Endothelial cell (in vitro differentiated cells): ENCODE measurements around the gene SESN3. TPM values are rescaled to one million over a fixed set of nuclear protein-coding genes. Genes with fewer than 3 reads are reported as not detected.
"Not testable (repeated sequence)": the region's sequence is repeated elsewhere in the genome, so short reads cannot be mapped to it uniquely, and the experiment has no call there.

Experiments
- DNase-seq: peaks from one replicate; pipeline ENCODE4 v3.0.0; 2021; ENCODE audit warnings: low spot score
- H3K27ac Mint-ChIP-seq: one replicate; pipeline ENCODE4 v1.8.0; 2021; ENCODE audit warnings: mixed read lengths, inconsistent platforms; ENCODE audit not compliant: unreplicated experiment
- H3K27me3 Mint-ChIP-seq: one replicate; pipeline ENCODE4 v1.8.0; 2021; ENCODE audit warnings: mild to moderate bottlenecking, moderate library complexity, mixed read lengths, inconsistent platforms; ENCODE audit not compliant: unreplicated experiment
- H3K36me3 Mint-ChIP-seq: one replicate; pipeline ENCODE4 v1.8.0; 2021; ENCODE audit warnings: mild to moderate bottlenecking, low read depth, mixed read lengths, inconsistent platforms; ENCODE audit not compliant: unreplicated experiment
- H3K4me1 Mint-ChIP-seq: one replicate; pipeline ENCODE4 v1.8.0; 2021; ENCODE audit warnings: mild to moderate bottlenecking, mixed read lengths, inconsistent platforms; ENCODE audit not compliant: unreplicated experiment
- H3K4me3 Mint-ChIP-seq: one replicate; pipeline ENCODE4 v1.8.0; 2021; ENCODE audit warnings: mild to moderate bottlenecking, mixed read lengths, inconsistent platforms; ENCODE audit not compliant: unreplicated experiment
- H3K9me3 Mint-ChIP-seq: one replicate; pipeline ENCODE4 v1.8.0; 2021; ENCODE audit warnings: mixed read lengths, inconsistent platforms; ENCODE audit not compliant: unreplicated experiment
- long read RNA-seq: library from polyadenylated mRNA; unstranded; transcript quantifications from one replicate; pipeline ENCODE4 v2.0.0, GENCODE V29; 2020; ENCODE audit not compliant: unreplicated experiment
- total RNA-seq: library from RNA; stranded (reverse); fragmentation: NEBNext Ultra II Directional; extraction: Animal tissue kit (Norgen Biotek cat#: 25700); gene quantifications from one replicate; pipeline ENCODE4 v1.2.1, GENCODE V29; 2021; ENCODE audit not compliant: unreplicated experiment
- TF ChIP-seq, protein P1 (sequence below): fragments of 200-600 bp; sonication (generic); IDR thresholded peaks from one replicate; pipeline ENCODE4 v1.5.0; 2021; ENCODE audit warnings: antibody characterized with exemption; ENCODE audit not compliant: unreplicated experiment

The SESN3 gene, protein sequence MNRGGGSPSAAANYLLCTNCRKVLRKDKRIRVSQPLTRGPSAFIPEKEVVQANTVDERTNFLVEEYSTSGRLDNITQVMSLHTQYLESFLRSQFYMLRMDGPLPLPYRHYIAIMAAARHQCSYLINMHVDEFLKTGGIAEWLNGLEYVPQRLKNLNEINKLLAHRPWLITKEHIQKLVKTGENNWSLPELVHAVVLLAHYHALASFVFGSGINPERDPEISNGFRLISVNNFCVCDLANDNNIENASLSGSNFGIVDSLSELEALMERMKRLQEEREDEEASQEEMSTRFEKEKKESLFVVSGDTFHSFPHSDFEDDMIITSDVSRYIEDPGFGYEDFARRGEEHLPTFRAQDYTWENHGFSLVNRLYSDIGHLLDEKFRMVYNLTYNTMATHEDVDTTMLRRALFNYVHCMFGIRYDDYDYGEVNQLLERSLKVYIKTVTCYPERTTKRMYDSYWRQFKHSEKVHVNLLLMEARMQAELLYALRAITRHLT
- 94.5 TPM for total RNA-seq
- long read RNA-seq, partial matches to known transcripts, result 0 of 3 reads
- long read RNA-seq, other reads (novel, unspliced or antisense), result 3 of 3 reads

DNA sequence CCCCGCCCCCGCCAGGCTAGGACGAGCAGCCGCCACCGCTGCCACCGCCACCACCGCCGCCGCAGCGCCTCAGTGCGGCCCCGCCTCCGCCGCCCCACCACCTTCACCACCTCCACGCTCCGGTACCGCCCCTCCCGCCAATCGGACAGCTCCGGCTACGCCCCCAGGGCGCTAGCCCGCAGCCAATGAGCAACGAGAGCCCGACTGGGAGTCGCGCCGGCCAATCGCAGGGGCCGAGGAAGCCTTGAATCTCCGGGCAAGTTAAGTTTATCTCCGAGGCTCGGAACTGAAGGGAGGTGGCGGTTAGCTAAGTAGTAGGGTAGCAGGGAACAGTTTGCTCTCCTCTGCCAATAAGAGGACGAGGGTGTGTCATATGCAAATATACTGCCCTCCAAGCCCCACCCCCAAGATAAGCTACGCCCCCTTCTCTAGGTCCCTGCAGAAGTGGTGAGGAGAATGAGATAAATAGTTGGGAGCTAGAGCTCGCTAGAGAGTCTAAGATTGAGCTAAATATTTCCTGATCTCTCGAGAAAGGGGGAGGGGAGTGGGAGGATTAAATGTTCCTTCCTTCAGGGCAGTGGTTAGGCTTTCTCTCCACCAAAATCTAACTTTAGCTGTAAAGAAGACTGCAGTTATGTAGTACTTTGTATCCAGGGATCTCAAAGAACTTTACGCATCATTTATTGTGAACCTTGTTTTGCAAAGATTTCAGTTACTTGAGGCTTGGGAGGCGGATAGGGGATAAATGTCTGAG lies at the start of gene SESN3:
TSS of gene SESN3 (minus strand) at position 76 of the 754 bp plus-strand sequence. CDS start 342 bp downstream, outside the sequence.
- Mint-ChIP-seq H3K36me3 (no peaks in the 10 kb centered on the region), H3K9me3 (no peaks in the 10 kb centered on the region), H3K4me3 (peak within 1 kb of the TSS; percentile 99), H3K27ac (peak within 1 kb of the TSS; percentile 86), H3K4me1 (peaks cover 6% of the 10 kb centered on the region), H3K27me3 (peaks cover 3% of the 10 kb centered on the region)
- TF ChIP-seq, protein P1, sequence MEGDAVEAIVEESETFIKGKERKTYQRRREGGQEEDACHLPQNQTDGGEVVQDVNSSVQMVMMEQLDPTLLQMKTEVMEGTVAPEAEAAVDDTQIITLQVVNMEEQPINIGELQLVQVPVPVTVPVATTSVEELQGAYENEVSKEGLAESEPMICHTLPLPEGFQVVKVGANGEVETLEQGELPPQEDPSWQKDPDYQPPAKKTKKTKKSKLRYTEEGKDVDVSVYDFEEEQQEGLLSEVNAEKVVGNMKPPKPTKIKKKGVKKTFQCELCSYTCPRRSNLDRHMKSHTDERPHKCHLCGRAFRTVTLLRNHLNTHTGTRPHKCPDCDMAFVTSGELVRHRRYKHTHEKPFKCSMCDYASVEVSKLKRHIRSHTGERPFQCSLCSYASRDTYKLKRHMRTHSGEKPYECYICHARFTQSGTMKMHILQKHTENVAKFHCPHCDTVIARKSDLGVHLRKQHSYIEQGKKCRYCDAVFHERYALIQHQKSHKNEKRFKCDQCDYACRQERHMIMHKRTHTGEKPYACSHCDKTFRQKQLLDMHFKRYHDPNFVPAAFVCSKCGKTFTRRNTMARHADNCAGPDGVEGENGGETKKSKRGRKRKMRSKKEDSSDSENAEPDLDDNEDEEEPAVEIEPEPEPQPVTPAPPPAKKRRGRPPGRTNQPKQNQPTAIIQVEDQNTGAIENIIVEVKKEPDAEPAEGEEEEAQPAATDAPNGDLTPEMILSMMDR, result no peak
- DNase-seq, result peak; percentile 98

DNA sequence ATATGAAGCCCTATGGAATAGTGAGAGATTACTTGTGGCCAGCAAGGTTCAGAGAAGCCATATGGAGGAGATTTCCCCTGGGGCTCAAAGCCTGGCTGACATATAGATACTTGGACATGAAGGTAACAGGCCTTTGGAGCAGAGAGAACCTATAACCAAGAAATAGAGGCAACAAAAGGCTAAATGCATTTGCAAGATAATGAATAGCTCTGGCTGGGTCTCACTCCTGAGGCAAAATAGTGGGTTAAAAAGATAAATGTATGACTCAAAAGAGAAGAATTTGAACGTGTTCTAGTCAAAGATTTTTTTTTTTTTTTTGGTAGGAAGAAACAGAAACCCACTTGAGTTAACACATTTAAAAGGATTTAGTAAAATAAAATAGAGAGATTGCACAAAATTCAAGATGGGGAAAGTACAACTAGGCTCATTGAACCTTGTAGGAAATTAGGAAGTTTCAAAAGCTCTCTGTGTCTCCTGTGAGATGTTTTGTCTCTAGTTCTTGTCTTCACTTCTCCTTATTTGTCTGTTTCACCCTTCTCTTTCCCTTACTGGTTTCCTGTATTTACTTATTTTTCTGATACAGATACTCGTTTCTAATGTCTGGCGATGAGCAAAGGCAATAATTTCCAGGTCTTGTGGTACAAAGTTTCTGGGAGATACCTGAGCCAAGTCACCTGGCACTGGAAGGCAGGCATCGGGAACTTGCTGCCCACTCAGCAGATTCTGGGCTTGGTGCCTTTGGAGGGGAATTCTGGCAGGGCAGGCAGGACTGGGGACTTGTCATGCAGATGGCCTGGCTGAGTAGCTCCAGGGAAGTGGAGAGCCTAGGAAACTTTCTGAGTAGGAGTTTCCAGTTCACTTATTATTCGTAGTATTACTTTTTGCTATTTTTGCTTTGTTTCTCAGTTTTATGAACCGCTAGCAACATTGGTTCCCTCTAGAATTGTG lies 49.2 kb upstream of the SESN3 start:
- DNase-seq, result no peak
- Mint-ChIP-seq H3K4me1 (no peaks in the 10 kb centered on the region), H3K36me3 (no peaks in the 10 kb centered on the region), H3K27ac (no peak overlapping the region), H3K4me3 (no peak overlapping the region), H3K9me3 (no peaks in the 10 kb centered on the region), H3K27me3 (peaks cover 3% of the 10 kb centered on the region)
- TF ChIP-seq, protein P1, result no peak

DNA sequence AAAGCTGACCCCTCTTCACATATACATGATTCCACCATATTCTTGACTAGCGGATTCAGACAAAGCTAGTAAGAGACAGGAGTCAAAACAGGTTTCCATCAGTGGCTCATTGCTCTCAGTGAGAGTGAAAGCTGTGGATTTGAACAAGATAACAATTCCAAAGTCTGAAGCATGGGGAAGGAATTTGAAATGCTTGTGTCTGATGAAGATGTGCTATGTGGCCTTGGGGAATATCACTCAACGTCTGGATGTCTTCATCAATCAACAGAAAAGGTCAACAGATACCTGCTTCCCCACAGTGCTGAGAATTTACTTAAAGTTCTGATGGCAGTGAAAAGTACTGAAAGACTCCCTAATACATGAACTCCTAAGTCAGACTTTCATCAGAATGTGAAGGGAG lies 46.9 kb upstream of the SESN3 start:
- no peak for DNase-seq
- Mint-ChIP-seq H3K36me3 (no peaks in the 10 kb centered on the region), H3K27ac (no peak overlapping the region), H3K4me3 (no peak overlapping the region), H3K9me3 (no peaks in the 10 kb centered on the region), H3K27me3 (no peaks in the 10 kb centered on the region), H3K4me1 (no peaks in the 10 kb centered on the region)
- TF ChIP-seq, protein P1, result no peak

DNA sequence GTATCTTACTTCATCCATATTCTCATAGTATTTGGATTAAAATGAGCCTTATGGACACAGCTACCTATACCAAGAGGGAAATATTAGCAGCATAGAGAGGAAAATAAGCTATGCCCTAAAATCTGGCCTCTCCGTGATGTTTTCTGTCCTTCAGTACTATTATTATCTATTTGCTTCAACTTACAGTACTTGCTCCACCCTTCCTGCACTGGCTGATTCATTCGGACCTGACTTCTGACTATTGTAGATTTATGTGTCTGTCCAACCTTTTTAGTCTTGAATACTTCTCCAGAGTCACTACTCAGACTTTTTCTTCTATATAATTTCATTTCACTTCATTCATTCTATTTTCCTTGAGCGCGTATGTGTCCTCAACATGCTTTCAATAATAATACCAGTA lies 45.1 kb upstream of the SESN3 start:
- no peak overlapping the region for H3K27ac Mint-ChIP-seq
- H3K9me3 Mint-ChIP-seq, result no peaks in the 10 kb centered on the region
- no peak overlapping the region for H3K4me3 Mint-ChIP-seq
- no peaks in the 10 kb centered on the region for H3K27me3 Mint-ChIP-seq
- DNase-seq, result no peak
- no peaks in the 10 kb centered on the region for H3K4me1 Mint-ChIP-seq
- TF ChIP-seq, protein P1, result no peak
- H3K36me3 Mint-ChIP-seq, result no peaks in the 10 kb centered on the region

DNA sequence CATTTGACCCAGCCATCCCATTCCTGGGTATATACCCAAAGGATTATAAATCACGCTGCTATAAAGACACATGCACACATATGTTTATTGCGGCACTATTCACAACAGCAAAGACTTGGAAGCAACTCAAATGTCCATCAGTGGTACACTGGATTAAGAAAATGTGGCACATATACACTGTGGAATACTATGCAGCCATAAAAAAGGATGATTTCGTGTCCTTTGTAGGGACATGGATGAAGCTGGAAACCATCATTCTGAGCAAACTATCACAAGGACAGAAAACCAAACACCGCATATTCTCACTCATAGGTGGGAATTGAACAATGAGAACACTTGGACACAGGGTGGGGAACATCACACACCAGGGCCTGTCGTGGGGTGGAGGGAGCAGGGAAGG lies 42.6 kb upstream of the SESN3 start:
- DNase-seq, H3K27ac Mint-ChIP-seq, H3K4me3 Mint-ChIP-seq, H3K27me3 Mint-ChIP-seq, H3K4me1 Mint-ChIP-seq, H3K36me3 Mint-ChIP-seq, H3K9me3 Mint-ChIP-seq: not testable (repeated sequence)
